VCaP (cell line): ENCODE measurements around the gene RAB37.

Experiments used
- H3K27ac ChIP-seq: fragments of 450-650 bp; 2 replicates; pipeline ENCODE4 v1.5.1; 2017
- CTCF ChIP-seq: fragments of 450-650 bp; conservative IDR thresholded peaks from 2 replicates; pipeline ENCODE4 v1.5.1; 2017; ENCODE audit warnings: mild to moderate bottlenecking, moderate library complexity

Gene RAB37

GRCh38 chr17:74764751-74765286, 27.8 kb downstream of the RAB37 start:
- no peak overlapping the region for H3K27ac ChIP-seq
- no peak for TF ChIP-seq CTCF

GRCh38 chr17:74766413-74766812, 29.4 kb downstream of the RAB37 start:
- H3K27ac ChIP-seq, result no peak overlapping the region
- TF ChIP-seq CTCF, result no peak

GRCh38 chr17:74767111-74767516, 30.1 kb downstream of the RAB37 start:
- H3K27ac ChIP-seq, result no peak overlapping the region

GRCh38 chr17:74768069-74768762, 31.2 kb downstream of the RAB37 start:
- no peak for TF ChIP-seq CTCF
- peak overlapping the region; percentile 2; the same call in 1 of the 2 replicates for H3K27ac ChIP-seq

More at GRCh38 chr17:74767111-74767516, 30.1 kb downstream of the RAB37 start:
- no peak for TF ChIP-seq CTCF

GRCh38 chr17:74768763-74769114, 31.7 kb downstream of the RAB37 start:
- TF ChIP-seq CTCF, result no peak
- H3K27ac ChIP-seq, result peak overlapping the region; percentile 62

GRCh38 chr17:74769266-74769855, 32.3 kb downstream of the RAB37 start:
- TF ChIP-seq CTCF, result no peak
- peak overlapping the region; percentile 62 for H3K27ac ChIP-seq

GRCh38 chr17:74769856-74770497, 32.9 kb downstream of the RAB37 start:
- peak overlapping the region; percentile 62 for H3K27ac ChIP-seq
- no peak for TF ChIP-seq CTCF
